A549 (cell line): ENCODE measurements around the gene ZNF324. TPM values are rescaled to one million over a fixed set of nuclear protein-coding genes. Genes with fewer than 3 reads are reported as not detected.

Experiments used
- ATAC-seq, 2 experiments: fragments of 200-7000 bp in 1 of 2; fragments of >200 bp in 1 of 2; cut with Nextera tagmentation in 1 of 2; cut with Tn5 transposase in 1 of 2; 3 replicates each; pipeline versions ENCODE4 v1.8.0 to v1.9.1; 2018 to 2020; ENCODE audit warnings: mild to moderate bottlenecking in 1 of 2, moderate library complexity in 1 of 2
- CTCF ChIA-PET: fragments of 300-600 bp; sonication (Branson Sonifier 250); formaldehyde crosslinking; extraction: SDS; loops from one replicate; lab custom pipeline; 2021; ENCODE audit warnings: antibody characterized with exemption, inconsistent platforms; lab: Yijun Ruan, JAX
- POLR2A ChIA-PET: fragments of 350-600 bp; formaldehyde crosslinking; extraction: SDS; loops from one replicate; lab custom pipeline; 2021; ENCODE audit warnings: antibody characterized with exemption, inconsistent platforms; lab: Yijun Ruan, JAX
- DNase-seq, 2 experiments: peaks; one replicate each; pipeline versions ENCODE4 v3.0.0 to v3.0.0-alpha.2; 2011 to 2016; ENCODE audit warnings: low read depth in 1 of 2, low spot score in 1 of 2
- FAIRE-seq: peaks from 2 replicates; lab custom pipeline; 2011; peaks lifted over from hg19 to GRCh38; lab: Jason Lieb, UNC
- H3K27ac ChIP-seq, 2 experiments: fragments of >200 bp; sonication (Bioruptor Twin); formaldehyde crosslinking; 3 replicates each; pipeline ENCODE4 v1.5.1; 2016 to 2017
- H3K4me1 ChIP-seq: fragments of >200 bp; sonication (Bioruptor Twin); formaldehyde crosslinking; 3 replicates; pipeline ENCODE4 v1.6.1; 2016
- H3K4me2 ChIP-seq: fragments of >200 bp; sonication (Bioruptor Twin); formaldehyde crosslinking; 3 replicates; pipeline ENCODE4 v1.6.1; 2016
- H3K4me3 ChIP-seq: fragments of >200 bp; sonication (Bioruptor Twin); formaldehyde crosslinking; 3 replicates; pipeline ENCODE4 v1.5.1; 2016
- H3K9me3 ChIP-seq: fragments of >200 bp; sonication (Bioruptor Twin); formaldehyde crosslinking; 3 replicates; pipeline ENCODE4 v1.6.1; 2016
- BCL3 ChIP-seq: fragments of >200 bp; sonication (Bioruptor Twin); formaldehyde crosslinking; IDR thresholded peaks from 3 replicates; pipeline ENCODE4 v1.6.1; 2016
- BHLHE40 ChIP-seq: IDR thresholded peaks from 2 replicates; pipeline ENCODE4 v1.6.1; 2012; ENCODE audit warnings: low read depth, low read length, inconsistent platforms
- CBX8 ChIP-seq: fragments of 200-600 bp; sonication (generic); IDR thresholded peaks from 2 replicates; pipeline ENCODE4 v1.6.1; 2016
- CHD4 ChIP-seq: fragments of 200-600 bp; sonication (generic); IDR thresholded peaks from 2 replicates; pipeline ENCODE4 v1.6.1; 2016; ENCODE audit warnings: antibody characterized with exemption, mild to moderate bottlenecking, borderline replicate concordance
- E2F6 ChIP-seq: IDR thresholded peaks from 2 replicates; pipeline ENCODE4 v1.6.1; 2012; ENCODE audit warnings: low read depth, borderline replicate concordance
- EHF ChIP-seq: fragments of 250-450 bp; sonication (Bioruptor Pico); IDR thresholded peaks from 2 replicates; pipeline ENCODE4 v1.5.0; 2020; ENCODE audit warnings: mild to moderate bottlenecking
- EHMT2 ChIP-seq: fragments of 200-600 bp; sonication (generic); IDR thresholded peaks from 2 replicates; pipeline ENCODE4 v1.6.1; 2016; ENCODE audit warnings: antibody characterized with exemption, low read depth, mild to moderate bottlenecking, moderate library complexity
- FOSB ChIP-seq: fragments of 250-450 bp; sonication (Bioruptor Pico); IDR thresholded peaks from 2 replicates; pipeline ENCODE4 v1.5.0; 2020; ENCODE audit warnings: mild to moderate bottlenecking, moderate library complexity
- HEYL ChIP-seq: fragments of 250-450 bp; sonication (Bioruptor Pico); IDR thresholded peaks from 2 replicates; pipeline ENCODE4 v1.8.0; 2021; ENCODE audit warnings: mild to moderate bottlenecking, moderate library complexity
- HMGXB4 ChIP-seq: fragments of 250-450 bp; sonication (Bioruptor Pico); IDR thresholded peaks from 2 replicates; pipeline ENCODE4 v1.5.0; 2021; ENCODE audit warnings: mild to moderate bottlenecking, moderate library complexity, borderline replicate concordance
- HOXA7 ChIP-seq: fragments of 250-450 bp; sonication (Bioruptor Pico); IDR thresholded peaks from 2 replicates; pipeline ENCODE4 v1.5.0; 2020; ENCODE audit warnings: mild to moderate bottlenecking, moderate library complexity
- HOXB13 ChIP-seq: fragments of 250-450 bp; sonication (Bioruptor Pico); IDR thresholded peaks from 2 replicates; pipeline ENCODE4 v1.5.0; 2020; ENCODE audit warnings: low read depth, mild to moderate bottlenecking, moderate library complexity
- KDM1A ChIP-seq: fragments of 200-600 bp; sonication (generic); IDR thresholded peaks from 2 replicates; pipeline ENCODE4 v1.6.1; 2016; ENCODE audit warnings: low read depth, mild to moderate bottlenecking
- KDM5A ChIP-seq: fragments of 200-600 bp; sonication (generic); IDR thresholded peaks from 2 replicates; pipeline ENCODE4 v1.6.1; 2016; ENCODE audit warnings: antibody characterized with exemption, mild to moderate bottlenecking
- MYC ChIP-seq: IDR thresholded peaks from 2 replicates; pipeline ENCODE4 v1.6.1; 2012; ENCODE audit warnings: mild to moderate bottlenecking, inconsistent platforms, low read length, improper control_type of control experiment, borderline replicate concordance
- NPAS2 ChIP-seq: fragments of 250-450 bp; sonication (Bioruptor Pico); IDR thresholded peaks from 2 replicates; pipeline ENCODE4 v1.8.0; 2022; ENCODE audit warnings: mild to moderate bottlenecking, moderate library complexity, borderline replicate concordance
- RAD21 ChIP-seq, 2 experiments: fragments of >200 bp in 1 of 2; sonication (Bioruptor Twin) in 1 of 2; formaldehyde crosslinking in 1 of 2; IDR thresholded peaks in 1 of 2; conservative IDR thresholded peaks in 1 of 2; 2 replicates in 1 of 2; 3 replicates in 1 of 2; pipeline ENCODE4 v1.6.1; 2012 to 2018; ENCODE audit warnings: inconsistent platforms in 1 of 2
- RCOR1 ChIP-seq: fragments of 150-350 bp; IDR thresholded peaks from 2 replicates; pipeline ENCODE4 v1.6.1; 2014; ENCODE audit warnings: antibody characterized with exemption, low read length, low read depth
- RFX5 ChIP-seq: fragments of 450-650 bp; IDR thresholded peaks from 2 replicates; pipeline ENCODE4 v1.7.1; 2014; ENCODE audit warnings: antibody characterized with exemption, mild to moderate bottlenecking, moderate library complexity
- TFCP2L1 ChIP-seq: fragments of 250-450 bp; sonication (Bioruptor Pico); IDR thresholded peaks from 2 replicates; pipeline ENCODE4 v1.5.0; 2021; ENCODE audit warnings: mild to moderate bottlenecking
- TP53 ChIP-seq: fragments of 250-450 bp; sonication (Bioruptor Pico); IDR thresholded peaks from 2 replicates; pipeline ENCODE4 v1.5.0; 2021; ENCODE audit warnings: mild to moderate bottlenecking, moderate library complexity
- ZC3H11A ChIP-seq: fragments of 450-650 bp; IDR thresholded peaks from 2 replicates; pipeline ENCODE4 v1.6.1; 2014; ENCODE audit warnings: antibody characterized with exemption, mild to moderate bottlenecking
- WGBS: methylation state at CpG from one replicate; pipeline ENCODE4 v1.1.6; 2017; ENCODE audit errors: missing lambda C conversion rate; 5-methylcytosine and 5-hydroxymethylcytosine counted together
- polyA plus RNA-seq, 4 experiments: library from polyadenylated mRNA; depleted of rRNA in 3 of 4; stranded (reverse); fragments of >200 nt; fragmentation: RNase III in 1 of 4; extraction: RNeasy Plus Mini Kit Qiagen cat#74134 plus additional on column Dnase treatment in 1 of 4; gene quantifications; 2 replicates in 3 of 4; 3 replicates in 1 of 4; pipeline ENCODE4 v1.2.3, GENCODE V29; 2011 to 2017
- TF ChIP-seq, protein P1 (sequence below): fragments of 450-650 bp; IDR thresholded peaks from 2 replicates; pipeline ENCODE4 v1.6.1; 2014; ENCODE audit warnings: antibody characterized with exemption
- TF ChIP-seq, protein P2 (sequence below): IDR thresholded peaks from 2 replicates; pipeline ENCODE4 v1.6.1; 2012

The ZNF324 gene
- polyA plus RNA-seq, 2 of the 4 experiments (the other 2 are of a cell fraction) = 3.0 to 6.9 TPM

- FAIRE-seq (no peak), ATAC-seq (peak; percentile 1 to 4; a peak in 4 of 6 replicates), DNase-seq (peak in 1 of 2 experiments; percentile 28)
- H3K27ac ChIP-seq = peak overlapping the region; percentile 76 to 93
- 14% methylated on average over 24 of the region's 27 CpGs for WGBS
- POLR2A ChIA-PET = interaction anchor here (1.0 kb wide), 1 partner anchor 43 kb away, joined by 3 read pairs; the partner anchor contains the start of gene ZBTB45
- H3K9me3 ChIP-seq = no peaks in the 10 kb centered on the region
- TF ChIP-seq BCL3 (no peak), EHF (CRISPR knock-in tag) (no peak), KDM5A (no peak), TFCP2L1 (0 out of 2 replicates have a peak, but pooled peaks have one; percentile 25), HOXB13 (CRISPR knock-in tag) (no peak), E2F6 (peak; percentile 29; the same call in 1 of the 2 replicates), HEYL (CRISPR knock-in tag) (no peak), HOXA7 (CRISPR knock-in tag) (peak; percentile 10; the same call in 1 of the 2 replicates), TP53 (CRISPR knock-in tag) (peak; percentile 76; the same call in 1 of the 2 replicates), CHD4 (no peak), EHMT2 (no peak), RAD21 (conservative IDR thresholded peaks at IDR 0.05 in 1 of 2, IDR thresholded peaks at IDR 0.05 in 1 of 2) (no peak), HMGXB4 (CRISPR knock-in tag) (0 out of 2 replicates have a peak, but pooled peaks have one; percentile 61), KDM1A (no peak), MYC (no peak), RCOR1 (no peak), FOSB (CRISPR knock-in tag) (no peak), NPAS2 (no peak), RFX5 (no peak), ZC3H11A (no peak)
- TF ChIP-seq, all 56 proteins: peak for 5
- Histone ChIP-seq H3K4me1 (peaks cover 14% of the 10 kb centered on the region; the same call in 2 of the 3 replicates), H3K4me2 (peak overlapping the region; percentile 91), H3K4me3 (peak overlapping the region; percentile 57)
- CTCF ChIA-PET = interaction anchor here (1.3 to 5.2 kb wide), 3 partner anchors 22 to 43 kb away, joined by 3 to 39 read pairs (median 4); partner anchors contain the start of gene ZBTB45
Measured at GRCh38 chr19:58476498-58477015, 9.7 kb downstream of the ZNF324 start.

GRCh38 chr19:58477130-58477529 lies 10.2 kb downstream of the ZNF324 start:
- peaks cover 14% of the 10 kb centered on the region; the same call in 2 of the 3 replicates for H3K4me1 ChIP-seq
- ChIA-PET CTCF (interaction anchor here (1.3 to 5.2 kb wide), 2 partner anchors 23 to 42 kb away, joined by 3 to 39 read pairs; partner anchors contain the start of gene ZBTB45), POLR2A (interaction anchor here (1.0 kb wide), 1 partner anchor 42 kb away, joined by 3 read pairs; the partner anchor contains the start of gene ZBTB45)
- H3K4me3 ChIP-seq = peak overlapping the region; percentile 57
- TF ChIP-seq CBX8 (no peak), BHLHE40 (no peak)
- TF ChIP-seq, protein P1, sequence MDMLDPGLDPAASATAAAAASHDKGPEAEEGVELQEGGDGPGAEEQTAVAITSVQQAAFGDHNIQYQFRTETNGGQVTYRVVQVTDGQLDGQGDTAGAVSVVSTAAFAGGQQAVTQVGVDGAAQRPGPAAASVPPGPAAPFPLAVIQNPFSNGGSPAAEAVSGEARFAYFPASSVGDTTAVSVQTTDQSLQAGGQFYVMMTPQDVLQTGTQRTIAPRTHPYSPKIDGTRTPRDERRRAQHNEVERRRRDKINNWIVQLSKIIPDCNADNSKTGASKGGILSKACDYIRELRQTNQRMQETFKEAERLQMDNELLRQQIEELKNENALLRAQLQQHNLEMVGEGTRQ = no peak
- TF ChIP-seq, protein P2, sequence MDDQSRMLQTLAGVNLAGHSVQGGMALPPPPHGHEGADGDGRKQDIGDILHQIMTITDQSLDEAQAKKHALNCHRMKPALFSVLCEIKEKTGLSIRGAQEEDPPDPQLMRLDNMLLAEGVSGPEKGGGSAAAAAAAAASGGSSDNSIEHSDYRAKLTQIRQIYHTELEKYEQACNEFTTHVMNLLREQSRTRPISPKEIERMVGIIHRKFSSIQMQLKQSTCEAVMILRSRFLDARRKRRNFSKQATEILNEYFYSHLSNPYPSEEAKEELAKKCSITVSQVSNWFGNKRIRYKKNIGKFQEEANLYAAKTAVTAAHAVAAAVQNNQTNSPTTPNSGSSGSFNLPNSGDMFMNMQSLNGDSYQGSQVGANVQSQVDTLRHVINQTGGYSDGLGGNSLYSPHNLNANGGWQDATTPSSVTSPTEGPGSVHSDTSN = no peak
- no peak for DNase-seq
- 91% methylated on average over 14 of the region's 15 CpGs for WGBS
- H3K4me2 ChIP-seq = peak overlapping the region; percentile 91
- H3K9me3 ChIP-seq = no peaks in the 10 kb centered on the region
- FAIRE-seq = no peak
- no peak for ATAC-seq
- H3K27ac ChIP-seq = peak overlapping the region; percentile 76 to 93; a peak in 5 of 6 replicates
